Naive B cell (primary cell): ENCODE measurements around the gene BRMS1. TPM values are rescaled to one million over a fixed set of nuclear protein-coding genes. Genes with fewer than 3 reads are reported as not detected.
"Not testable (repeated sequence)": the region's sequence is repeated elsewhere in the genome, so short reads cannot be mapped to it uniquely, and the experiment has no call there.

ENCODE experiments used
- ATAC-seq, 2 donors: fragments of 150-1000 bp; cut with Tn5 transposase; 2 replicates each; pipeline ENCODE4 v1.10.0; 2021; ENCODE audit warnings: low read depth in 2 of 2, mild to moderate bottlenecking in 2 of 2, moderate library complexity in 2 of 2
- DNase-seq: peaks from one replicate; pipeline ENCODE4 v3.0.0; 2022
- H3K27ac Mint-ChIP-seq, 6 donors: one replicate each; pipeline ENCODE4 v1.8.0; 2020 to 2022; ENCODE audit warnings: mild to moderate bottlenecking in 6 of 6, mixed read lengths in 6 of 6, moderate library complexity in 5 of 6, inconsistent platforms in 2 of 6
- H3K27me3 Mint-ChIP-seq, 3 donors: one replicate each; pipeline ENCODE4 v1.8.0; 2021 to 2022; ENCODE audit warnings: mixed read lengths in 3 of 3, mild to moderate bottlenecking in 1 of 3
- H3K36me3 Mint-ChIP-seq, 2 donors: one replicate each; pipeline ENCODE4 v1.8.0; 2020 to 2022; ENCODE audit warnings: mixed read lengths in 2 of 2, inconsistent platforms in 1 of 2, mild to moderate bottlenecking in 1 of 2
- H3K4me1 Mint-ChIP-seq, 3 donors: one replicate each; pipeline ENCODE4 v1.8.0; 2020 to 2022; ENCODE audit warnings: mixed read lengths in 3 of 3, inconsistent platforms in 1 of 3, mild to moderate bottlenecking in 1 of 3, moderate library complexity in 1 of 3
- H3K4me3 Mint-ChIP-seq, 8 donors: one replicate each; pipeline ENCODE4 v1.8.0; 2020 to 2022; ENCODE audit warnings: mild to moderate bottlenecking in 8 of 8, mixed read lengths in 8 of 8, moderate library complexity in 8 of 8, inconsistent platforms in 2 of 8
- H3K9me3 Mint-ChIP-seq, 7 donors: one replicate each; pipeline ENCODE4 v1.8.0; 2020 to 2022; ENCODE audit warnings: mixed read lengths in 7 of 7, mild to moderate bottlenecking in 5 of 7, inconsistent platforms in 2 of 7, moderate library complexity in 1 of 7
- polyA plus RNA-seq, 6 donors: library from polyadenylated mRNA; unstranded; fragments of 300-500 nt; fragmentation: Illumina TruSeq; gene quantifications; one replicate each; pipeline ENCODE4 v1.2.3, GENCODE V29; 2021; ENCODE audit warnings: low read depth in 6 of 6

BRMS1 gene
- polyA plus RNA-seq, 6 donors from 2014 or later = 56.2 to 81.6 (median 73.0) TPM

DNA sequence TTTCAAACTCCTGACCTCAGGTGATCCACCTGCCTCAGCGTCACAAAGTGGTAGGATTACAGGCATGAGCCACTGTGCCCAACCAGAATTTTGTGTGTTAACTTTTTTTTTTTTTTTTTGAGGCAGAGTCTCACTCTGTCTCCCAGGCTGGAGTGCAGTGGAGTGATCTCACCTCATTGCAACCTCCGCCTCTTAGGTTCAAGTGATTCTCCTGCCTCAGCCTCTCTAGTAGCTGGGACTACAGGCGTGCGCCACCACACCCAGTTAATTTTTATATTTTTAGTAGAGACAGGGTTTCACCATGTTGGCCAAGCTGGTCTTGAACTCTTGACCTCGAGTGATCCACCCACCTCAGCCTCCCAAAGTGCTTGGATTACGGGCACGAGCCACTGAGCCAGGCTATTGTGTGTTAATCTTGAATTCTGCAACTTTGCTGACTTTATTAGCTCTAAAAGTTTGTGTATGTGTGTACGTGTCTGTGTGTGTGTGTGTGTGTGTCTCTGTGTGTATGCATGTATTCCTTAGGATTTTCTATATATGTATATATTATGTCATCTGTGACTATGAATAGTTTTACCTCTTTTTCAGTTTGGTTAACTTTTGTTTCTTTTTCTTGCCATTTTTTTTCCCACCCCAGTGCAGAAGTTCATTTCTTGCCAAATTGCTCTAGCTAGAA lies 5.8 kb upstream of the BRMS1 start:
- not testable (repeated sequence) for H3K9me3 Mint-ChIP-seq, H3K27me3 Mint-ChIP-seq, DNase-seq, ATAC-seq
- H3K4me1 Mint-ChIP-seq = peaks cover 7 to 24% (median 12%) of the 10 kb centered on the region in 3 donors
- peak overlapping the region in 2 of 8 donors; percentile 56 to 63 for H3K4me3 Mint-ChIP-seq
- H3K27ac Mint-ChIP-seq = peak overlapping the region in 1 of 6 donors; percentile 14
- H3K36me3 Mint-ChIP-seq = peaks cover 0 to 13% of the 10 kb centered on the region in 2 donors

GRCh38 chr11:66349084-66349386 lies 4.1 kb upstream of the BRMS1 start:
- Mint-ChIP-seq H3K4me1 (peaks cover 21 to 39% (median 23%) of the 10 kb centered on the region in 3 donors), H3K27me3 (peaks cover 0 to 4% (median 0%) of the 10 kb centered on the region in 3 donors), H3K9me3 (peaks cover 0 to 4% (median 0%) of the 10 kb centered on the region in 7 donors), H3K27ac (peak overlapping the region in 4 of 6 donors; percentile 58 to 100 (median 92)), H3K4me3 (peak overlapping the region in 5 of 8 donors; percentile 16 to 99 (median 92)), H3K36me3 (peaks cover 0 to 13% of the 10 kb centered on the region in 2 donors)
- ATAC-seq (no peak), DNase-seq (no peak)

DNA sequence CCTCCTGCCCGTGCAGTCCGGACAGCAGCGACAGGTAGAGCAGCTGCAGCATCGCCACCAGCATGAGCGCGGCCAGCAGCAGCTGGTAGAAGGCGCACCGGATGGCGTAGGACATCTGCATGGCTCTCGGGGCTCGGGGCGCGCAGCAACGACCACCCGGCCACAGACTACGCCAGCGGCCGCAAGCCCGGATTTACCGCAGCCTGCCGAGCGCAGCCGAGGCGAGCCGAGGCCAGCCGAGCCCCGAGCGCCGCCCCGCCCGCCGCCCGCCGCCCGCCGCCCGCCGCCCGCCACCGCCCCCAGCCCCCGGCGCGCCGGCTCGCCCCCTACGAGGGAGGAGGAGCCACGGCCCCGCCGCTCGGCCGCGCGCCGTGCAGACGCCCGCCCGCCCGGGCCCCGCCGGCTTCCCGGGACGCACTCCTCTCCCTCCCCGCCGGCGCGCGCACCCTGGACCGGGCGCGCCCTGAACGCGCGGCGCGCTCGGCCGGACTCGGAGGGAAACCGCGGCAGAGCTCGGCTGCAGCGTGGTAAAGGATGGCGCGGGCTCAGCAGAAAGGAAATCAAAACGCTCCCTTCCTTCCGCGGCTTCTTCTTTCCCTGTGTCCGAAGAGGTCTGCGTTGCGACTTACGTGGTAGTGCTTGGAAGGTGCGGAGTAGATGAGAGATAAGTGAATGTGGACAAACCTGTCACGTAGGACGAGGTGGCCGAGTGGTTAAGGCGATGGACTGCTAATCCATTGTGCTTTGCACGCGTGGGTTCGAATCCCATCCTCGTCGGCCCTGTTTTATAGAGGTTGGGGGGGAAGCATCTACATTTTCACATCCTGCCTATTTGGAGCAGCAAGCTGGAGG lies 2.7 kb upstream of the BRMS1 start, which contains the start of gene B4GAT1:
Gene B4GAT1 (minus strand): TSS at position 205 of the 852 bp plus-strand sequence. CDS start 84 bp downstream, at position 121.
- DNase-seq (peak; percentile 79), ATAC-seq (peak; percentile 35 to 49)
- peaks cover 34 to 53% (median 34%) of the 10 kb centered on the region in 3 donors for H3K4me1 Mint-ChIP-seq
- H3K27me3 Mint-ChIP-seq = peaks cover 0 to 4% (median 0%) of the 10 kb centered on the region in 3 donors
- H3K27ac Mint-ChIP-seq = peak within 1 kb of the TSS; percentile 87 to 100 (median 100)
- H3K9me3 Mint-ChIP-seq = peaks cover 0 to 4% (median 0%) of the 10 kb centered on the region in 7 donors
- peak within 1 kb of the TSS; percentile 84 to 99 (median 96) for H3K4me3 Mint-ChIP-seq
- H3K36me3 Mint-ChIP-seq = peaks cover 5 to 12% of the 10 kb centered on the region in 2 donors

DNA sequence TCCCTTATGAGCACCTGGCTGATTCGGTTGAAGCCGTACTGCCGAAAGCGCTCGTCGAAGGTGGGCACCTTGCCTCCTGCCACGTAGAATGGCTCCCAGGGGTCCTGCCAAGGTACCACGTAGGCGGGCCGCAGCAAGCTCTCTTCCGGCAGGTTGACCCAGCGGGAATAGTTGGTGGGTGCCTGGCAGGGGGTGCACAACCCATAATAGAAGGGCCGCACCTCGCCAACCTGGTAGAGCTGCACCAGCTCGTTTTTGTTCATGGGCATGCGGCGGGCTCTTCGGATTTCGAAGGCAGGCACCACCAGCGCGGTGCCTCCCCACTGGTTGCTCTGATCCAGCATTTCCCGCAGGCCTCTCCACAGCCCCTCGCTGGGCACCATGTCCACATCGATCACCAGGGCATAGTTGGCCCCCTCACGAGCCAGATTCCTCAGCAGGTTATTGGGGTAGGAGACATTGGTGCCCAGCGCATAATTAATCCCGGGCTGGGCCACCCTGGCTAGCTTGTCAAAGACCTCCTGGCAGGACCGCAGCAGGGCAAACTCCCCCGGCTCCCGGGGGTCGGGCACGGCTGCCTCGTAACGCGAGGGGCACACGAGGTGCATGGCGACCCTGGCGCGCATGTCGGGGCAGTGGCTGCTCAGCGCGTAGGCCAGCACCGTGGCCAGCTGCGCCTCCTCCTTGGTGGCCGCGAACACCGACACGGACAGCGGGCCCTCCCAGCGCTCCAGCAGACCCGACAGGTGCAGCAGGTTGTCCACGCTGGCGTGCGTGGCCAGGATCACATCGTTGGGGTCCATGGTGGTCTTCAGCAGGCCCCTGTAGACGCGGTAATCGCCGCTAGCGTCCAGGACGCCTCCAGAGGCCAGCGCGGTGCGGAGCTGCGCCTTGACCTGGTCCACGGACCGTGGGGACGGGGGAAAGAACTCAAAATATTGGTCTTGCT lies 1.8 kb upstream of the BRMS1 start:
- H3K27me3 Mint-ChIP-seq = peaks cover 0 to 4% (median 0%) of the 10 kb centered on the region in 3 donors
- peaks cover 7 to 21% of the 10 kb centered on the region in 2 donors for H3K36me3 Mint-ChIP-seq
- H3K27ac Mint-ChIP-seq = peak overlapping the region in 3 of 6 donors; percentile 90 to 100 (median 99)
- H3K4me1 Mint-ChIP-seq = peaks cover 36 to 53% (median 39%) of the 10 kb centered on the region in 3 donors
- ATAC-seq (no peak), DNase-seq (no peak)
- peak overlapping the region; percentile 74 to 99 (median 96) for H3K4me3 Mint-ChIP-seq
- peaks cover 0 to 4% (median 0%) of the 10 kb centered on the region in 7 donors for H3K9me3 Mint-ChIP-seq

DNA sequence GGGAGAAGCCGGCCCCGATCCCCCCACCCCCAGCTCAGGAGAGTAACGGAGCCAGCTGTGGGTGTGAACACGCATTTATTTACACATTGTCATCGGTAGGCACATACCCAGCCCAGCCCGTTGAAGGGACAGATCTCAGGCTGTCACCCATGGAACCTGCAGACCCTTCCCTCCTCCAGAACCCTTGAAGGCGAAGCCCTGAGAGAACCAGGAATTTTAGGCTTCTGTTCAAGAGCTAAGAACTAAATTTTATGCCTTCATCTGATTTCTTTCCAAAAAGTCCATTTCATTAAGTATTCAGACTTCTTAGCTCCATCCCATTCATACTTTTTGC lies 379 bp upstream of the BRMS1 start:
- DNase-seq = no peak
- Mint-ChIP-seq H3K27me3 (peaks cover 0 to 4% (median 0%) of the 10 kb centered on the region in 3 donors), H3K4me3 (peak overlapping the region; percentile 95 to 99 (median 97)), H3K27ac (peak overlapping the region; percentile 95 to 99 (median 98)), H3K36me3 (peaks cover 7 to 31% of the 10 kb centered on the region in 2 donors), H3K9me3 (peaks cover 0 to 4% (median 0%) of the 10 kb centered on the region in 7 donors), H3K4me1 (peaks cover 36 to 57% (median 45%) of the 10 kb centered on the region in 3 donors)
- ATAC-seq = peak; percentile 7 to 8

DNA sequence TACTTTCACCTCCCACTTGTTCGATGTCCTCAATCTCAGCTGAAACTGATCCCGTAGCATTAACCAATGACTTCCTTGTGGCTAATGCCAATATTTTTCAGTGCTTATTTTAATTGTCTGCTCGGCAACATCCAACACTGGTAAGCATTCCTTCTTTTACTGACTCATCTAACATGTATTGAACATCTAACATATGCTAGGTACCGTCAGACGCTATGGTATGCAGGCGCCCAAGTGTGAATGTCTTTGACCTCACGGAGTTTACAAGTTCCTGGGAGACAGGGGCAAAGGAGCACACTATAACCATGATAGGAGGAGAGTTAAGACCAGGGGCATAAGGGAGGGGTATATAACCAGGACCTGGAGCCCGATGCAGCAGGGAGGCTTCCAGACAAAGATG lies 1.7 kb downstream of the BRMS1 start:
- ATAC-seq (no peak), DNase-seq (no peak)
- Mint-ChIP-seq H3K27me3 (peaks cover 0 to 4% (median 0%) of the 10 kb centered on the region in 3 donors), H3K9me3 (peaks cover 0 to 4% (median 0%) of the 10 kb centered on the region in 7 donors), H3K4me1 (peaks cover 40 to 47% (median 43%) of the 10 kb centered on the region in 3 donors), H3K27ac (peak overlapping the region in 3 of 6 donors; percentile 13 to 90 (median 28)), H3K36me3 (peaks cover 7 to 38% of the 10 kb centered on the region in 2 donors), H3K4me3 (peak overlapping the region; percentile 45 to 99 (median 96))

DNA sequence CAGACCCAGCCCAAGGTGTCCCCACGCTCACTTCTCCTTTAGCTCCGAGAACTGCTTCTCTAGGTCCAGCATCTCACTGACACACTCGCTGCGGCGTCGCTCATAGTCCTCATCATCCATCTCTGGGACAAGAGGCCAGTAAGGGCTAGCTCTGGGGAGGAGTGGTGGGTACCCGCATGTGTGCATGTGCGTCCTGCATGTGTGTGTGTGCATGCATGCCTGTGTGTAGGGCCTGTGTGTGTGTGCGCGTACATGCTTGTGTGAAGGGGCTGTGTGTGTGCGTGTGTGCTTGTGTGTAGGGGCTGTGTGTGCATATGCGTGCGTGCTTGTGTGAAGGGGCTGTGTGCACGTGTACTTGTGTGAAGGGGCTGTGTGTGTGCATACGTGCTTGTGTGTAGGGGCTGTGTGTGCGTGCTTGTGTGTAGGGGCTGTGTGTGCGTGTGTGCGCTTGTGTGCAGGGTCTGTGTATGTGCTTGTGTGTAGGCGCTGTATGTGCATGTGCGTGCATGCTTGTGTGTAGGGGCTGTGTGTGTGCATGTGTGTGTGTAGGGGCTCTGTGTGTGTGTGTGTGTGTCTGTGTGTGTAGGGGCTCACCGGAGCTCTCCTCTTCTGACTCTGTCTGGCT lies 3.3 kb downstream of the BRMS1 start:
- H3K4me1 Mint-ChIP-seq = peaks cover 38 to 44% (median 40%) of the 10 kb centered on the region in 3 donors
- ATAC-seq (no peak), DNase-seq (no peak)
- H3K27me3 Mint-ChIP-seq = peaks cover 0 to 4% (median 0%) of the 10 kb centered on the region in 3 donors
- H3K36me3 Mint-ChIP-seq = peaks cover 7 to 32% of the 10 kb centered on the region in 2 donors
- H3K4me3 Mint-ChIP-seq = peak overlapping the region in 3 of 8 donors; percentile 26 to 99 (median 71)
- H3K27ac Mint-ChIP-seq = peak overlapping the region in 2 of 6 donors; percentile 14 to 71
- H3K9me3 Mint-ChIP-seq = no peaks in the 10 kb centered on the region

GRCh38 chr11:66340596-66341501 lies 4.1 kb downstream of the BRMS1 start:
- H3K9me3 Mint-ChIP-seq = no peaks in the 10 kb centered on the region
- no peak for DNase-seq

GRCh38 chr11:66339686-66340483 lies 5.0 kb downstream of the BRMS1 start:
- H3K36me3 Mint-ChIP-seq = peaks cover 7 to 32% of the 10 kb centered on the region in 2 donors
- H3K9me3 Mint-ChIP-seq = no peaks in the 10 kb centered on the region
- peak overlapping the region in 2 of 8 donors; percentile 35 to 43 for H3K4me3 Mint-ChIP-seq
- no peak for ATAC-seq
- peaks cover 0 to 17% (median 8%) of the 10 kb centered on the region in 3 donors for H3K27me3 Mint-ChIP-seq
- peak overlapping the region in 1 of 6 donors; percentile 77 for H3K27ac Mint-ChIP-seq
- DNase-seq = no peak
- peaks cover 33 to 45% (median 43%) of the 10 kb centered on the region in 3 donors for H3K4me1 Mint-ChIP-seq

More at GRCh38 chr11:66340596-66341501, 4.1 kb downstream of the BRMS1 start:
- Mint-ChIP-seq H3K36me3 (peaks cover 7 to 32% of the 10 kb centered on the region in 2 donors), H3K27ac (no peak overlapping the region), H3K27me3 (peaks cover 0 to 11% (median 0%) of the 10 kb centered on the region in 3 donors), H3K4me3 (peak overlapping the region in 1 of 8 donors; percentile 99), H3K4me1 (peaks cover 43 to 46% (median 44%) of the 10 kb centered on the region in 3 donors)
- no peak for ATAC-seq

DNA sequence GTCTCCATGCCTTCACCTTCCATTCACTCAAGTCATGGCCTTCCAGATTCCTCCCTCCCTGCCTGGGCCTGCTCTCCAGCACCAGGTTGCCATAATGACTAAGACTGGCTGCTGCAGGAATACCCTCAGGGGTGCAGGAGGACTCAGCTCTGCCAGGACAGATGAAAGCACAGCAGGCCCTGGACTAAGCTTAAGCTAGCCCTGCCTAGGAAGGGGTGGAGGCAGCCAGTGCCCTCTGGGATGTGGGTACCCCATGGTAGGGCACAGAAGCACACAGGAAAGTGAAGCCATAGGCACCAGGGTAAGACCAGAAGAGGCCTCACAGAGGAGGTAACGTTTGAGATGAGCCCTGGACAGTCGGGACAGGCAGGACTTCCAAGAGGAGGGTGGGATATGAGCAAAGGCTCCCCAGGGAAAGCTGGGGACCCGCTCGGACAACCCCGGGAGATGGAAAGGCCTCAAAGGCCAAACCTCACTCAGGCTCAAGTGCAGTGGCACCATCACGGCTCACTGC lies 5.7 kb downstream of the BRMS1 start:
- peak overlapping the region in 1 of 8 donors; percentile 15 for H3K4me3 Mint-ChIP-seq
- ATAC-seq (no peak), DNase-seq (no peak)
- peaks cover 28 to 40% (median 36%) of the 10 kb centered on the region in 3 donors for H3K4me1 Mint-ChIP-seq
- peaks cover 0 to 17% (median 8%) of the 10 kb centered on the region in 3 donors for H3K27me3 Mint-ChIP-seq
- no peaks in the 10 kb centered on the region for H3K9me3 Mint-ChIP-seq
- H3K27ac Mint-ChIP-seq = peak overlapping the region in 1 of 6 donors; percentile 76
- H3K36me3 Mint-ChIP-seq = peaks cover 7 to 32% of the 10 kb centered on the region in 2 donors
